GM12892 (cell line): ENCODE data around the gene CHST11.

Source experiments
- POLR2A ChIP-seq: IDR thresholded peaks from 2 replicates; pipeline ENCODE4 v1.6.1; 2011; ENCODE audit warnings: low read depth, low read length, control low read depth
- POLR2AphosphoS5 ChIP-seq: IDR thresholded peaks from 2 replicates; pipeline ENCODE4 v1.6.1; 2011; ENCODE audit warnings: low read depth, low read length, control low read depth
- TAF1 ChIP-seq: IDR thresholded peaks from 2 replicates; pipeline ENCODE4 v1.6.1; 2011; ENCODE audit warnings: low read depth, mild to moderate bottlenecking, control low read depth, low read length, borderline replicate concordance

GRCh38 chr12:104741497-104742367 is 285.0 kb downstream of the CHST11 start:
- TF ChIP-seq POLR2A (no peak), TAF1 (no peak), POLR2AphosphoS5 (no peak)
